Activated effector memory CD4-positive, alpha-beta T cell treated with Interleukin-2 at 50 U/mL for 16 hours (primary cell): ENCODE measurements around the gene GDI1.

Experiments
- DNase-seq: peaks from one replicate; pipeline ENCODE4 v3.0.0-alpha.2; 2020

The GDI1 gene

DNA sequence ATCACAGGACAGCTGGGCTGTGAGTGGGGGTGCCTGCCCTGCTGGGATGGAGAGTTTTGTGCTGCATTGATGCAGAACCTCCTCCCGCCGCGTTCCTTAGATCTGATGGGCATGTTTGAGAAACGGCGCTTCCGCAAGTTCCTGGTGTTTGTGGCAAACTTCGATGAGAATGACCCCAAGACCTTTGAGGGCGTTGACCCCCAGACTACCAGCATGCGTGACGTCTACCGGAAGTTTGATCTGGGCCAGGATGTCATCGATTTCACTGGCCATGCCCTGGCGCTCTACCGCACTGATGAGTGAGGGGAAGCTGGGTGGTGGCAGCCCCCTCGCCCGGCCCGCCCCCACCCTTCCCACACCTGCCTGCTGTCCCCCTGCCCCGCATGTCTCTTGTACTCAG lies 2.9 kb downstream of the GDI1 start:
- DNase-seq: no peak

DNA sequence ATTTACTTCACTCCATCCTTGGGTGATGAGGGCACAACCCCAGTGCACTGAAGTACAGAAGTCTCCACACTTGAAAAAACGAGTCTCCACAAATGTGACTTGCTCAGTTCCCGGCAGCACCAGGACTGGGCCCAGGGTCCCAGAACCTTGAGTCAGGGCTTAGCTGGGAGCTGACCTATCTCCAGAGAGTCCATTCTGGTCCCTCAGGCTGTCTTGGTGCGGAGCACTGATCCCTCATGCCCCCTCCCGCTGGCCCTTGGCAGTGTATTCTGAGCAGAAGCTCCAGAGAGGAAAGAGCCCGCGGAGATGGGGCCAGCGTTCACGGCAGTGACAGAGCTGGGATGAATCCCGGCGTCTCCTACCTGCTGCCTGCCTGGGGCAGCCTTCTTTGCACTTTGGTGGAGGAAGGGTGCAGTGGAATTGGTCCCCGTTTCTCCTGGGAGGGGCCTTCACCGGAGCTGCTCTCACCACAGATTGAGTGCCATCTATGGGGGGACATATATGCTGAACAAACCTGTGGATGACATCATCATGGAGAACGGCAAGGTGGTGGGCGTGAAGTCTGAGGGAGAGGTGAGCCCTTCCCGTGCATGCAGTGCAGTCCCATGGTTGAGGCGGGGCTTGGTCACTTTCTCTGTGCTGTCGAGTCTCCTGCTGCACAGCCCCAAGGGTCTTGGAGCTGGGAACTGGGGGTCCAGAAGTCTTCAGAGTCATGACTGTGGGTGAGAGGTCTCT lies 3.8 kb downstream of the GDI1 start:
- DNase-seq: no peak

DNA sequence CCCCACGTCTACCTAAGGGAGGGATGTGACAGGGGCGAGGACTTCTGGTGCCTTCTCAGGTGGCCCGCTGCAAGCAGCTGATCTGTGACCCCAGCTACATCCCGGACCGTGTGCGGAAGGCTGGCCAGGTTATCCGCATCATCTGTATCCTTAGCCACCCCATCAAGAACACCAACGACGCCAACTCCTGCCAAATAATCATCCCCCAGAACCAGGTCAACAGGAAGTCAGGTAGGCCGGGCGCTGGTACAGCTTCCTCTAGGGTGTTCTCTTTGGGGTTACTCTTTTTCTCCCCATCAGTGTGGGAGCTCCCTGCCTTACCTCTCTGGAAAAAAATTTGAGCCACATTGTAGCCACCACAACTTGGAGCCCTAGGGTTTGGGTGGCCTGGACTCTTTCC lies 4.6 kb downstream of the GDI1 start:
- no peak for DNase-seq

DNA sequence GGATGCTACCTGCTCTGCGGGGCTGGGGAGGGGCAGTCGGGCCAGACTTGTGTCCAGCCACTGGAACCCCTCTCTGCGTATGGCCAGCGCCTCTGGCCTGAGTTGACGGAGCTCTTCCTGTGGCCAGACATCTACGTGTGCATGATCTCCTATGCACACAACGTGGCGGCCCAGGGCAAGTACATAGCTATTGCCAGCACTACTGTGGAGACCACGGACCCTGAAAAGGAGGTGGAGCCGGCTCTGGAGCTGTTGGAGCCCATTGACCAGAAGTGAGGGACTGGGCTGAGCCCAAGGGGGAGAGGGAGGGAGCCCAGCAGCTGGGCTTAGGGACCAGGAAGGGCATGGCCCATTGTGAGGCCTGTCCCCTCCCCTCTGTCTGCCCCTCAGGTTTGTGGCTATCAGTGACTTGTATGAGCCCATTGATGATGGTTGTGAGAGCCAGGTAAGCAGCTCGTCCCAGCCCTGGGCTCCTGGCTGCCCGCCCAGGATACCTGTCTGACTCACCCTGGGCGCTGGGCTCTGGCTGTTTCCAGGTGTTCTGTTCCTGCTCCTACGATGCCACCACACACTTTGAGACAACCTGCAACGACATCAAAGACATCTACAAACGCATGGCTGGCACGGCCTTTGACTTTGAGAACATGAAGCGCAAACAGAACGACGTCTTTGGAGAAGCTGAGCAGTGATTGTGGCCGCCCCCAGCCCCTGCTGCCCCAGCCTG lies 5.2 kb downstream of the GDI1 start:
- DNase-seq: no peak

- DNase-seq: no peak
Measured at GRCh38 chrX:154443479-154443910, 6.5 kb downstream of the GDI1 start.

- peak; percentile 56 for DNase-seq
Measured at GRCh38 chrX:154443992-154444754, 7.2 kb downstream of the GDI1 start, which contains the start of gene FAM50A. TSS of gene FAM50A (plus strand) at chrX:154444141. CDS start at chrX:154444236, 95 bp downstream.

- DNase-seq: no peak
Measured at GRCh38 chrX:154444755-154445246, 7.8 kb downstream of the GDI1 start.

DNA sequence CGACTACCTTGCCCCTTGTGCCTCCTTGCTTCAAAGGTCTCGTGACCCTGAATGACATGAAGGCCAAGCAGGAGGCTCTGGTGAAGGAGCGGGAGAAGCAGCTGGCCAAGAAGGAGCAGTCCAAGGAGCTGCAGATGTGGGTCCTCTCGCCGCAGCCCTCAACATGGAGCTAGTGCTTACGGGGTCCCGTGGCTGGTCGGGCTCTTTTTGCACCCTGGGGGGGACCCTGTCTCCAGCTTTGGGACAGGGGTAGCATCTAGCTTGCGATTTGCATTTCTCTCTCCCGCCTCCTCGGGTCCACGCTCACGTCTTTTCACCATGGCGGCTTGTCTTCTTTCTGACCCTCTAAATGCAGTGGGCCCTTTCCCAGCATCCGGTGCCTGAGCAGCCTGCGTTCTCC lies 8.8 kb downstream of the GDI1 start:
- DNase-seq: no peak

DNA sequence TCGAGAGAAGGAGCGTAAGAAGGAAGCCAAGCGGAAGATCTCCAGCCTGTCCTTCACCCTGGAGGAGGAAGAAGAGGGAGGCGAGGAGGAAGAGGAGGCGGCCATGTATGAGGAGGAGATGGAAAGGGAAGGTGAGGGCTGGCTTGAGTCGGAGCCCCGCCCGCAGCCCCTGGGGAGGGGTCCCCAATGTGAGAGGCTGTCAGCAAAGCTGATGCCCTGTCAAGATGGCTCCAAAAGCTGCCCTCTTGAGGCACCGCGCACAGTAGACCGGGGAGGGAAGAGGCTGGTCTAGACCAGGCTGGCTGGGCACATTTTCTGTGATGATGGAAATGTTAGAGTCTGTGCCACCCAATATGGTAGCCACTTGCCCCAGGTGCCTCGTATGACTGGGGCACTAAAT lies 9.5 kb downstream of the GDI1 start:
- DNase-seq: no peak

- DNase-seq: no peak
Measured at GRCh38 chrX:154448484-154448883, 11.5 kb downstream of the GDI1 start.

DNA sequence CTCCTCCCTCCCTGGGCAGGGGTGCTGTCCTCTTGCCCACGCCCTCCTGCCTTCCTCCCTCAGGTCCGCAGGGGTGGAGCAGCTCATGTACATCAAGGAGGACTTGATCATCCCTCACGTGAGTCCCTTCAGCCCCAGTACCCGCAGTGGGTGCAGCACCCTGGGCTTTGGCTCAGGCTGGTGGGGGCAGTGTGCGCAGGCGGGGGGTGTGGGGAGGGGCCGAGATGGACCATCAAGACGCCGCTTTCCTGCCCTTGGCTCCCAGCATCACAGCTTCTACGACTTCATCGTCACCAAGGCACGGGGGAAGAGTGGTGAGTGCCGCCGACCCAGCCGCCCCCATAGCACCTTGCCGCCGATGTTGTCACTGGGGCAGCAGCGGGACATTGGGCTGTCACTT lies 12.7 kb downstream of the GDI1 start:
- no peak for DNase-seq

GRCh38 chrX:154450312-154450711 lies 13.4 kb downstream of the GDI1 start:
- DNase-seq: no peak

GRCh38 chrX:154452823-154453222 lies 15.9 kb downstream of the GDI1 start:
- DNase-seq: no peak

DNA sequence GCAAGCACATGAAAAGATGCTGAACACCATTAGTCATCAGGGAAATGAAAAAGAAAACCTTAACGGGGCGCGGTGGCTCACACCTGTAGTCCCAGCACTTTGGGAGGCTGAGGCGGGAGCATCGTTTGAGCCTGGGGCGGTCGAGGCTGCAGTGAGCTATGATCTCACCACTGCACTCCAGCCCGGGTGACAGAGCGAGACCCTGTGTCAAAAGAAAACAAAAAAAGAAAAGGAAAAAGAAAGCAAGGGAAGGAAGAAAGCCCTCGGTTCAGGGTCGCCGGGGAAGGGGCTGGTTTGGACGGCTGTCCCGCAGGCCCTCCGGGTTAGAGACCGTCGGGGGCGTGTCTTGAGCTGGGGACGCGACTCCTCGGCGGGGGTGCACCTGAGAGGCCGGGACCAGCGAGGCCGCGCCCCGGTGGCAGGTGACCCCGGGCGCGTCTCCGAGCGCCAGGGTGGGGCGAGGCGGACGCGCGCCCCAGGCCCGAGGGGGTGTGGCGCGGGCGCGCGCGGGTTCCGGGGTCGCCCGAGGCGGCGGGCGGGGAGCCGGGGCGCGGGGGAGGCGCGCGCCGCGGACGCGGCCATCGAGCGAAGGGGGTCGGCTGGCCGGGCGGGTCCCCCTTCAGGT lies 20.6 kb downstream of the GDI1 start:
- peak; percentile 57 for DNase-seq

GRCh38 chrX:154458116-154458953 lies 21.4 kb downstream of the GDI1 start, which contains the start of gene PLXNA3:
TSS of gene PLXNA3 (plus strand) at chrX:154458281. CDS start at chrX:154460184, 1,903 bp downstream.
- peak; percentile 62 for DNase-seq

GRCh38 chrX:154458954-154459778 lies 22.2 kb downstream of the GDI1 start:
- DNase-seq: no peak

DNA sequence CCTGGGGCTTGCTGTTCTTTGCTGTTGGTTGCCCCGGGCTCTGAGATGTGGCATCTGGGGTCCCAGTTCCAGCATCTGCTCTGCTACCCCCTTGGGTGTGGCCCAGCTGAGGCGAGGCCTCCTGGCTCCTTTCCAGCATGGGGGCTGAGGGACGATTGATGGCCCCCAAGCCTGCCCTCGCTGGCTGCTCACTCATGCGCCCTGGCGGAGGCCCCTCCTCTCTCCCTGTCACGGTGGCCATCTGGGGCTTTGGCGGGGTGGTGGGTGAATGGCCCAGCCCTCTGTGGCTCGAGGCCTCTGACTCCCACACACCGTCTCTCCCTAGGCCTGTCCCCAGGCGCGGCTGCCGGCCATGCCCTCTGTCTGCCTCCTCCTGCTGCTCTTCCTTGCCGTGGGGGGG lies 22.9 kb downstream of the GDI1 start:
- no peak for DNase-seq

- no peak for DNase-seq
Measured at GRCh38 chrX:154460326-154460725, 23.4 kb downstream of the GDI1 start.

- DNase-seq: no peak
Measured at GRCh38 chrX:154462396-154462795, 25.4 kb downstream of the GDI1 start.

GRCh38 chrX:154463611-154464220 lies 26.8 kb downstream of the GDI1 start:
- no peak for DNase-seq
